HG03575 (cell line): Measurements from ENCODE around the gene SH3BP2.

Source experiments
- ATAC-seq: cut with Tn5 transposase; IDR thresholded peaks from one replicate; pipeline ENCODE4 v1.9.1; 2021; ENCODE audit not compliant: unreplicated experiment, insufficient number of reproducible peaks, low FRiP score; ENCODE audit errors: extremely low read depth

SH3BP2 gene

DNA sequence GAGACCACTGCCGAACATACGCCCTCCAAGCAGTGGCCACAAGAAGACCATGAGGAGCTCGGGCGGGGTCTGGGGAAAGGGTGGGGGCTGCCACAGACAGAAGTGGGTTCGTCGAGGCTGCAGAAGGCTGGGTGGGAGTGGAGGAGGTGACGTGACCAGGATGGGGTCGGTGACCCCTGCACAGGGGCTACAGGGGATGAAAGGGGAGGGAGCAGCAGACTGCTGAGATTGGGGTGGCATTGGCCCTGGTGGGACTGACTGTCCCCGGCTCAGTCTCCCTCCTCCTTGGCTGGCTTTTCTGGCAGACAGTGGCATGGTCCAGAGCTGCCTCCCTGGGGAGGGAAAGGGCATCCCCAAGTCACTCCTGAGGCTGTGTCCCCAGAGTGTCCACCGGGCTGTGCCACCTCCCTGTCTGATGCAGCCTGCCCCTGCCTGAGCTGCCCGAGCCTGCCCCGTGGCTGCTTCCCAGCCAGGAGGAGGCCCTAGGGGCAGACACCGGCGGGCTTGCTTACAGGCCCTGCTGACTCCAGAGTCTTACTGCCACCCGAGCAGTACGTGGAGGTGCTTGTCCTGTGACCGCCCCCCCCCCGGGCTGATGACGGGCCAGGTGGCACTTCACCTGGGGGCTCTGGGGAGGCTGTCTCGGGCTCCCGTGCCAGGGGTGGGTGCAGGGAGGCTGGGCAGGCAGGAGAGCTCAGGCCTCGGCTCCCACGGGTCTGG, 7.2 kb downstream of the SH3BP2 start:
- no peak for ATAC-seq

- no peak for ATAC-seq
Observed at GRCh38 chr4:2800691-2801596, 8.1 kb downstream of the SH3BP2 start.

DNA sequence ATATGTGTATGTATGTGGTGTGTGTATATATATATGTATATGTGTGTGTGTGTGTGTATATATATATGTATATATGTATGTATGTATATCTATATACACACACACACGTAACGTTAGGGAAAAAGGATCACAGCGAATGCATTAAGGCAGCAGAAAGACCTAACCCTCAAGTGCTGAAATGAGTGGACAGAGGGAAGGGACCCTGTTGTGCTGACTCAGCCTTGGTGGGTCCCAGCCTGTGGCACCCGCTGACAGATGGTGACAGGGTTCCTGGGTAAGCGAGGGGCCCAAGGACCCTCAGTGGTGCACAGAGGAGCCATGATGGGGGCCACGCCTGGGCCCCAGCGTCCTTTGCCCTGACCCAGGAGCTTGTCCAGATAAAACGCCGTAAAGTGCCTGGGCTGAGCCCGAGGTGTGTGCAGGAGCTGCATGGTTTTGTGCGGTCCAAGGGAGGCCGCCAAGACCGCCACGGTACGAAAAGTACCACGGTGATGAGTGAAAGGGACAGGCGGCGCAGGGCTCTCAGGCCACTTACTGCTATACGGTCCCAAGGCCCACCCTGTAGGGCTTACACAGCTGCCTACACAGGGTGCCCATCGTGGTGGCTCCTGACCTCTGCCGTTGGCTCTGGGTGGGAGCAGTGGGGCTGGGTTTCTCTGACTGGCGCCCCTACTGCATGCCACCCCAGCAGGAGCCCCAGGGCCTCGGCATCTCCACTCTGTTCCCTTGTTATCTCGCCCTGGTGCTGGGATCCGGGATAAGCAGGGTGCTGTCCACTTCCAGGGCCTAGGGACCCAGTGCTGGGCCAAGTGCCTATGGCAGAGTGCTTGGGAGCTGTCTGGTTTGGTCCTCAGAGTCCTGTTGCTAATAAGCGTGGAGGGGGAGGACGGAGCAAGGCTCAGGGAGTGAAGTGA, 10.0 kb downstream of the SH3BP2 start:
- ATAC-seq, result no peak

GRCh38 chr4:2803624-2804448, 11.0 kb downstream of the SH3BP2 start:
- ATAC-seq, result no peak

DNA sequence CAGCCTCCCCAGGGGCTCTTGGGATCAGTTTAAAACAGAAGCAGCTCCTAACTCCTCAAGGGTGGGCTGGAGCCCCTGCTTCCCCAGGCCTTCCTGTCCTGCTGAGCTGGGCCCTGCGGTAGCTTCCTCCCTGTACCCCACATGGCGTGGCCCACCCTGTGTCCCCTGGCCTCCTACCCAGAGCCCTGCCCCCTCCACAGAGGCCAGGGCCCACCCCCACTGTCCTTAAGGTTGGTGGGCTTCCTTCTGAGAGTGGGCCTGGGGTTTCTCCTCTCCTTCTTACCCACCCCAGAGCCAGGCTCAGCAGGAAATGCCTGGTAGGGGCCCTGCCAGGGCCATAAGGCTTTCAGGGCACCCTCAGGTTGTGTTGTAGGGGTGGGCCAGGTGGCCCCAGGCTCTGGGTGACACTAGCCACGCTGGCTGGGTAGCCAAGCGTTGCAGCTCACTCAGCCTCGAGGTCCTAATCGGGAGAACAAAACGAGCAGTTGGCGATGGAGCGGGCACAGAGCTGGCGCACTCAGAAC, 11.6 kb downstream of the SH3BP2 start:
- no peak for ATAC-seq

- ATAC-seq, result no peak
Observed at GRCh38 chr4:2804973-2805501, 12.2 kb downstream of the SH3BP2 start.

- ATAC-seq, result no peak
Observed at GRCh38 chr4:2805712-2806389, 13.0 kb downstream of the SH3BP2 start.

DNA sequence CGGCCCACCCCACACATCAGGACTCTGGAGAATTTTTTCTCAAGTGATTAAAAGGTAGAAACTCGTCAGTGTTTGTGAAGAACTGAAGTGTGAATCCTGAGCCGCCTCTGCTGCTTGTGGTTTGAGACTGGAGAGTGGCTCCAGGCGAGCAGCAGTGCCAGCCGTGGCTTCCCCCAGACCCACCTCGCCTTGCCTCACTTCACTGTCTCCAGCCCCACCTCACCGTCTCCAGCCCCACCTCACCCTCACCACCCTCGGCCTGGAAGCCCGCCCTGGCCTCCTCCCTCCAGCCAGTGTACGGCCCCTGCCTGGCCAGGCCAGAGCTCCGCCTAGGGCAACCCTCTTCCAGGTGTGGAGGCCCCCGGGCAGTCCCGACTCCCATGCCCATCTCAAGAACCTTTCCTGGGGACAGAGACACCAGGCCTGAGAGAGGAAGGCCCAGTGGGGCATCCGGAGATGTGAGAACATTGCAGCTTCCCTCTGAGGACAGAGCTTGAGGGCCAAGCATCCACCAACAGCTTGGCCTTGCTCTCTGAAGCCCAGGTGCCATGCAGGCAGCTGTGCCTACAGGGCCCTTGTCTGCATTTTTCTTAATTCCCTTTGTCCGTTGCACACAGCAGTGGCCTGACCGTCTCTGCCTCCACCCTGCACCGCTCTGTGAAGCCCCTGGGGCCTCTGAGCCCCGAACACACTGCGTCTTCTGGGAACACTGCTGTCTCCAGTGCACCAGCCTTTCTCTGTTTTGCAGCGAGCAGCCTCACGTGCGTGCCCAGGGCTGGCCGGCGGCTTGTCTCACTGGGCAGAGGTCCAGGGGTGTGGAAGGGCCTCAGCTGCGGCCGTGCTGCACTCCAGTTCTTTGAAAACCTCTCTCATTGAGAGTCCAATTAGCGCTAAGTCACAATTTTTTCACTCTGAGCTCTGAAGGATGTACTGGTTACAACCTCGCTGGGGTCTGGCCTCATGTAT, 13.8 kb downstream of the SH3BP2 start:
- no peak for ATAC-seq

- no peak for ATAC-seq
Observed at GRCh38 chr4:2807571-2807970, 14.7 kb downstream of the SH3BP2 start.

- no peak for ATAC-seq
Observed at GRCh38 chr4:2808001-2808400, 15.1 kb downstream of the SH3BP2 start.

DNA sequence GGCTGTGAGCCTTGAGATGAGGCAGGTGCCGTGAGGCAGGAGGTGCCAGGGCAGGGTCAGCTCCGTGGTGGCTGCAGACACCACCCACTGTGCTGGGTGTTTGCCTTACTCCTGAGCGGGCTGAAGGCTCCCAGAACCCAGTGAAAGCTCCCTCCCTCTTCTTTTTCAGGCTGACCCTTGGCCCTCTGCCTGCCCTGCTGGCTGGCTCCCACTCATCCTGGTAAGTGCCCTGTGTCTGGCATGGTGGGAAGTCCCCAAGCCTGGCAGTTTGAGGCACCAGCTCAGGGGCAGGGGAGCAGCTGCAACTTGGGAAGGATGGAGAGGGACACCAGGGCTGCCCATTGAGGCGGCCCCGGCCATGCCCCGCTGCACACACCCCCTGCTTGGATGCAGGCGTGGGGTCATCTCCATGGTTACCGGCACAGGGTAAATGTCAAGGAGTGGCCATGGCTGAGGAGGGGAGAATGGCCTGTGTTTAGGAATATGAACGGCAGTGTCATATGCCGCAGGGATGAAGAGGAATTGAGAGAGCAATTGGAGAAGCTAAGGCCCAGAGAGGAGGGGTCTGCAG, 16.8 kb downstream of the SH3BP2 start:
- no peak for ATAC-seq

DNA sequence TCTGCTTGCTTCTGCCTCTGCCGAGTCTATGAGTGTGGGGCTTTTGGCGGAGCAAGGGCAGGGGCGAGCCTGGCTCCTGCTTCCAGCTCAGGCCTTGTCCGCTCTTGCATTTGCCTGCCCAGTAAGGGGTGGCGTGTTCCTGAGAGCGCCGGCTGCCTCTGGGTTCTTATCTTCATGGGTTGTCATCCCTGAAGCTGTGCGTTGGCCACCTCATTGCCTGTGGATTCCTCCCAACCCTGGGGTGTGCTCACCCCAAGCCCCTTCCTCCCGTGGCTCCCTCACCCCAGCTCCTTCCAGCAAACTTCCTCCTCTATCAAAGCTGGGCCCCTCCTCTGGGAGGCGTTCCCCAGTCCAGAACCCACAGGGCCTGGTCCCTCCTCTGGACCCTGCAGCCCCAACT, 17.5 kb downstream of the SH3BP2 start:
- ATAC-seq, result no peak

GRCh38 chr4:2811830-2812611, 19.1 kb downstream of the SH3BP2 start:
- no peak for ATAC-seq

DNA sequence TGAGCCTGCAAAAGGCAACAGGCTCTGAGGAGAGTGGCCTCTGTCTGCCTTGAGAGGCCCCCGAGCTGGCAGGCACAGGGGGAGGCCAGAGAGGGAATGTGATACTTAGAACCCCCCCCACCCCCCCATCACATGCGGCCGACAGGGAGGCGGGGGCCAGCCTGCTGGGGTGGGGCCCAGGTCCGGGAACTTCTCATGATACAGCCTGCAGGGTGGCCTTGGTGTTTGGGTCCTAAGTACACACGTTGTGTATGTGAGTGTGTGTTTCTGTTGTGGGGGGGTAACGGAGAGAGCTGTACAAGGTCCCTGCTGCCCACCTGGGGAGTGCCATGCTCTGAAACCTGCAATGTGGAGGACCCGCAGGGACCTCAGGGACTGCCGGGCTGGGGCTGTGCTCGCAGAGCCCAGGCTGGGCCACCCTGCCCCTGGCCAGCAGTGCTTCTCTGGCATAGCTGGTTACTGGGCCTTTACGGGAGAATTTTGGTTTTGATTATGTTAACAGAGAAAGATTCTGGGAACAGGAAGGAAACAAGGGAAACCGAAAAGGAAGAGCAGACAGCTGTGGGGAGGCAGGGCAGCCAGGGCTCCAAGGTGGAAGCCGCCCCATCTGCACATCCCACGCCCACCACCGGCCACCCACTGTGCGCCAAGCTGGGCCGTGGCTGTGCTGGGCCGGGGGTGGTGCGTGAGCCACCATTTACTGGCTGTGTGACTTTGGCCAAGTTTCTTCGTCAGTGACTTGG, 19.9 kb downstream of the SH3BP2 start:
- ATAC-seq, result no peak
